Neuronal stem cell (in vitro differentiated cells): ENCODE results near the gene DNAJC18.

Source experiments
- DNase-seq: peaks from one replicate; pipeline ENCODE4 v3.0.0-alpha.2; 2013; ENCODE audit warnings: low spot score
- H2AFZ ChIP-seq: one replicate; pipeline ENCODE4 v1.6.1; 2013; ENCODE audit warnings: mild to moderate bottlenecking, low read length, inconsistent platforms
- H2AK5ac ChIP-seq: 2 replicates; pipeline ENCODE4 v1.6.1; 2013; ENCODE audit warnings: low read depth, mild to moderate bottlenecking, inconsistent platforms, low read length, moderate library complexity, mixed read lengths
- H2BK120ac ChIP-seq: 2 replicates; pipeline ENCODE4 v1.6.1; 2013; ENCODE audit warnings: low read depth, mild to moderate bottlenecking, inconsistent platforms, low read length, moderate library complexity, mixed read lengths
- H2BK12ac ChIP-seq: one replicate; pipeline ENCODE4 v1.6.1; 2013; ENCODE audit warnings: low read length, inconsistent platforms
- H2BK15ac ChIP-seq: 2 replicates; pipeline ENCODE4 v1.6.1; 2013; ENCODE audit warnings: mild to moderate bottlenecking, low read length, inconsistent platforms, mixed read lengths
- H2BK5ac ChIP-seq: one replicate; pipeline ENCODE4 v1.6.1; 2013; ENCODE audit warnings: inconsistent platforms, mild to moderate bottlenecking, low read length, moderate library complexity
- H3K14ac ChIP-seq: one replicate; pipeline ENCODE4 v1.6.1; 2013; ENCODE audit warnings: low read length, inconsistent platforms
- H3K18ac ChIP-seq: 2 replicates; pipeline ENCODE4 v1.6.1; 2013; ENCODE audit warnings: low read length, inconsistent platforms
- H3K23ac ChIP-seq: 2 replicates; pipeline ENCODE4 v1.6.1; 2013; ENCODE audit warnings: low read depth, mild to moderate bottlenecking, mixed read lengths, low read length, inconsistent platforms; ENCODE audit not compliant: poor library complexity
- H3K27ac ChIP-seq: replicated peaks from 3 replicates; pipeline ENCODE4 v1.5.1; 2013; ENCODE audit warnings: low read length, inconsistent platforms
- H3K27me3 ChIP-seq, 3 experiments: 2 replicates each; pipeline ENCODE4 v1.6.1; 2013; ENCODE audit warnings: low read length in 3 of 3, mild to moderate bottlenecking in 2 of 3, inconsistent platforms in 1 of 3, low read depth in 1 of 3, mixed read lengths in 1 of 3, moderate library complexity in 1 of 3; ENCODE audit not compliant: control insufficient read depth in 3 of 3, insufficient read depth in 3 of 3
- H3K36me3 ChIP-seq, 2 donors: replicated peaks in 1 of 2; 2 replicates each; pipeline ENCODE4 v1.6.1; 2013; ENCODE audit warnings: low read length in 2 of 2; ENCODE audit not compliant: control insufficient read depth in 2 of 2, insufficient read depth in 2 of 2
- H3K4ac ChIP-seq: 2 replicates; pipeline ENCODE4 v1.6.1; 2013; ENCODE audit warnings: inconsistent platforms, mild to moderate bottlenecking, low read length, moderate library complexity
- H3K4me1 ChIP-seq, 2 donors: 1 replicate in 1 of 2; 2 replicates in 1 of 2; pipeline ENCODE4 v1.6.1; 2013; ENCODE audit warnings: low read length in 2 of 2, low read depth in 1 of 2; ENCODE audit not compliant: control insufficient read depth in 2 of 2, insufficient read depth in 1 of 2
- H3K4me2 ChIP-seq: one replicate; pipeline ENCODE4 v1.6.1; 2013; ENCODE audit warnings: mild to moderate bottlenecking, low read length, inconsistent platforms; ENCODE audit not compliant: insufficient read depth, poor library complexity, severe bottlenecking
- H3K4me3 ChIP-seq, 2 donors: 2 replicates each; pipeline ENCODE4 v1.5.1; 2013; ENCODE audit warnings: low read length in 2 of 2, mild to moderate bottlenecking in 2 of 2, inconsistent platforms in 1 of 2, moderate library complexity in 1 of 2
- H3K79me1 ChIP-seq: one replicate; pipeline ENCODE4 v1.6.1; 2013; ENCODE audit warnings: low read depth, mild to moderate bottlenecking, inconsistent platforms, low read length, moderate library complexity
- H3K9ac ChIP-seq: one replicate; pipeline ENCODE4 v1.6.1; 2013; ENCODE audit warnings: mild to moderate bottlenecking, low read depth, low read length, inconsistent platforms; ENCODE audit not compliant: poor library complexity
- H3K9me3 ChIP-seq, 2 donors: replicated peaks in 1 of 2; 2 replicates each; pipeline versions ENCODE3 to v1.6.1; 2013; ENCODE audit warnings: low read length in 2 of 2, mild to moderate bottlenecking in 2 of 2, inconsistent platforms in 1 of 2, low read depth in 1 of 2, mixed read lengths in 1 of 2, moderate library complexity in 1 of 2; ENCODE audit not compliant: control insufficient read depth in 2 of 2, insufficient read depth in 1 of 2
- H4K8ac ChIP-seq: one replicate; pipeline ENCODE4 v1.6.1; 2013; ENCODE audit warnings: low read depth, mild to moderate bottlenecking, inconsistent platforms, low read length, moderate library complexity
- H4K91ac ChIP-seq: one replicate; pipeline ENCODE4 v1.6.1; 2013; ENCODE audit warnings: low read length, low read depth, mild to moderate bottlenecking, inconsistent platforms; ENCODE audit not compliant: poor library complexity
- WGBS, 2 donors: extraction: QIAGEN DNeasy Blood & Tissue Kit; methylation state at CpG; one replicate each; pipeline ENCODE4 v1.1.7; 2013; ENCODE audit warnings: missing lambda C conversion rate in 2 of 2, mixed read lengths in 1 of 2; ENCODE audit not compliant: insufficient read length in 2 of 2, insufficient replicate concordance in 1 of 2; ENCODE audit errors: extremely low coverage in 2 of 2; 5-methylcytosine and 5-hydroxymethylcytosine counted together

DNAJC18 gene

GRCh38 chr5:139378101-139378825 lies 61.1 kb downstream of the DNAJC18 start:
- H2BK5ac ChIP-seq, result no peak overlapping the region
- peaks cover 6 to 8% of the 10 kb centered on the region in 2 donors for H3K36me3 ChIP-seq
- no peak overlapping the region for H3K4me2 ChIP-seq
- H3K9me3 ChIP-seq, result peaks cover 0 to 3% of the 10 kb centered on the region in 2 donors
- no peak overlapping the region for H4K91ac ChIP-seq
- no peak overlapping the region for H2BK15ac ChIP-seq
- no peak overlapping the region for H3K4ac ChIP-seq
- H3K9ac ChIP-seq, result no peak overlapping the region
- H2BK12ac ChIP-seq, result no peak overlapping the region
- peak overlapping the region; percentile 17 for H3K23ac ChIP-seq
- H3K4me1 ChIP-seq, result peaks cover 0 to 2% of the 10 kb centered on the region in 2 donors
- DNase-seq, result no peak
- no peak overlapping the region for H2AFZ ChIP-seq
- no peak overlapping the region for H3K27ac ChIP-seq
- H2BK120ac ChIP-seq, result no peak overlapping the region
- H3K79me1 ChIP-seq, result peaks cover 8% of the 10 kb centered on the region
- no peak overlapping the region for H3K18ac ChIP-seq
- H3K14ac ChIP-seq, result no peak overlapping the region
- no peaks in the 10 kb centered on the region for H3K27me3 ChIP-seq
- H3K4me3 ChIP-seq, result no peak overlapping the region
- no peak overlapping the region for H2AK5ac ChIP-seq
- WGBS, 2 donors, result no CpG with 5 or more reads among the region's 47 CpGs
- H4K8ac ChIP-seq, result no peak overlapping the region

GRCh38 chr5:139377226-139377625 lies 62.1 kb downstream of the DNAJC18 start:
- peaks cover 0 to 2% of the 10 kb centered on the region in 2 donors for H3K4me1 ChIP-seq
- no peak overlapping the region for H4K91ac ChIP-seq
- H2BK5ac ChIP-seq, result no peak overlapping the region
- no peak overlapping the region for H3K4me3 ChIP-seq
- H2BK15ac ChIP-seq, result no peak overlapping the region
- no peak for DNase-seq
- H3K14ac ChIP-seq, result no peak overlapping the region
- no peak overlapping the region for H3K4ac ChIP-seq
- no peak overlapping the region for H3K4me2 ChIP-seq
- peaks cover 0 to 3% of the 10 kb centered on the region in 2 donors for H3K9me3 ChIP-seq
- no peak overlapping the region for H2BK120ac ChIP-seq
- no peak overlapping the region for H2AK5ac ChIP-seq
- H3K27ac ChIP-seq, result no peak overlapping the region
- H3K18ac ChIP-seq, result no peak overlapping the region
- no peak overlapping the region for H3K9ac ChIP-seq
- H3K27me3 ChIP-seq, result no peaks in the 10 kb centered on the region
- no peak overlapping the region for H2AFZ ChIP-seq
- H4K8ac ChIP-seq, result no peak overlapping the region
- H2BK12ac ChIP-seq, result no peak overlapping the region
- no CpG with 5 or more reads among the region's 3 CpGs for WGBS, 2 donors
- H3K79me1 ChIP-seq, result peaks cover 8% of the 10 kb centered on the region
- peaks cover 6 to 16% of the 10 kb centered on the region in 2 donors for H3K36me3 ChIP-seq
- H3K23ac ChIP-seq, result no peak overlapping the region

GRCh38 chr5:139376364-139376763 lies 63.0 kb downstream of the DNAJC18 start:
- H2BK120ac ChIP-seq, result no peak overlapping the region
- no CpG with 5 or more reads among the region's 7 CpGs for WGBS, 2 donors

GRCh38 chr5:139374909-139375308 lies 64.4 kb downstream of the DNAJC18 start:
- DNase-seq, result no peak
- no peak overlapping the region for H3K4ac ChIP-seq
- no peak overlapping the region for H3K9ac ChIP-seq

More at GRCh38 chr5:139376364-139376763, 63.0 kb downstream of the DNAJC18 start:
- Histone ChIP-seq H3K9ac (no peak overlapping the region), H2AFZ (no peak overlapping the region), H4K91ac (no peak overlapping the region), H2AK5ac (no peak overlapping the region), H3K36me3 (peaks cover 13 to 25% of the 10 kb centered on the region in 2 donors), H3K9me3 (peaks cover 0 to 3% of the 10 kb centered on the region in 2 donors), H3K27ac (no peak overlapping the region), H3K79me1 (peaks cover 6% of the 10 kb centered on the region), H2BK5ac (no peak overlapping the region), H4K8ac (no peak overlapping the region), H3K23ac (no peak overlapping the region), H3K4me3 (no peak overlapping the region), H3K14ac (no peak overlapping the region), H3K4me2 (no peak overlapping the region), H3K4ac (no peak overlapping the region), H2BK12ac (no peak overlapping the region), H2BK15ac (no peak overlapping the region), H3K27me3 (no peaks in the 10 kb centered on the region), H3K4me1 (peaks cover 0 to 2% of the 10 kb centered on the region in 2 donors), H3K18ac (no peak overlapping the region)
- DNase-seq, result no peak

More at GRCh38 chr5:139374909-139375308, 64.4 kb downstream of the DNAJC18 start:
- WGBS, 2 donors, result no CpG with 5 or more reads among the region's 2 CpGs
- Histone ChIP-seq H2AK5ac (no peak overlapping the region), H3K27me3 (no peaks in the 10 kb centered on the region), H2BK5ac (no peak overlapping the region), H2BK12ac (no peak overlapping the region), H3K27ac (no peak overlapping the region), H2BK15ac (no peak overlapping the region), H3K4me3 (no peak overlapping the region), H2AFZ (no peak overlapping the region), H4K91ac (no peak overlapping the region), H3K4me1 (no peaks in the 10 kb centered on the region), H3K9me3 (peaks cover 0 to 3% of the 10 kb centered on the region in 2 donors), H3K18ac (no peak overlapping the region), H3K36me3 (peaks cover 17 to 37% of the 10 kb centered on the region in 2 donors), H3K23ac (no peak overlapping the region), H2BK120ac (no peak overlapping the region), H3K4me2 (no peak overlapping the region), H4K8ac (no peak overlapping the region), H3K14ac (no peak overlapping the region), H3K79me1 (peaks cover 6% of the 10 kb centered on the region)
